ENCODE data around the gene LCNL1.

LCNL1 gene

DNA sequence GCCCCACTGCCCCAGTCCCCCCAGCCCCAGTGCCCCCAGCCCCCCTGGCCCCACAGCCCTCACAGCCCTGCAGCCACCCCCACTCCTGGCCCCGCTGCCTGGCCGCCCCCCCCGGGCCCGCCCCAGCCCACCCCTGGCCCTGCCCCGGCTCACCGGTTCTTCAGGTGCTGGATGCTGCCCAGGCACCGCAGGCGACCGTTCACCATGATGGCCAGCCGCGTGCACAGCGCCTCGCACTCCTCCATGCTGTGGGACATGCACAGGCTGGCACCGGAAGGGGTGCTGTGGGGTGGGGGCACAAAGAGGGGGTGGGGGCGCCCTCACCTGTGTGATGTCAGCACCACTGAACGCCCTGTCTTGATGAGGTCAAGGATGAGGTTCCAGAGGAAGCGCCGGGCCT, 26.4 kb downstream of the LCNL1 start:
- Histone ChIP-seq H3K36me3 (ENCODE audit: control insufficient read depth in 1 of 2, insufficient read depth in 2 of 2, low read depth in 1 of 2, low read length in 2 of 2) (peaks cover 8 to 53% of the 10 kb centered on the region in 2 experiments), H3K79me1 (replicated peaks; ENCODE audit: low read length, poor library complexity, severe bottlenecking) (no peaks in the 10 kb centered on the region), H3K9me3 (ENCODE audit: control insufficient read depth, low read length) (no peaks in the 10 kb centered on the region), H2BK15ac (ENCODE audit: low read depth, poor library complexity, severe bottlenecking) (no peak overlapping the region), H3K18ac (ENCODE audit: low read depth in 1 of 2, low read length in 2 of 2) (no peak overlapping the region), H3K23ac (ENCODE audit: low read length in 2 of 2) (no peak overlapping the region), H2BK5ac (ENCODE audit: low read depth, low read length, poor library complexity, severe bottlenecking) (no peak overlapping the region), H3K27ac (ENCODE audit: low read length, poor library complexity, severe bottlenecking) (no peak overlapping the region), H2AK5ac (ENCODE audit: low read length, severe bottlenecking) (no peak overlapping the region), H3K27me3 (ENCODE audit: control insufficient read depth in 1 of 2, insufficient read depth in 1 of 2, low read length in 2 of 2) (no peaks in the 10 kb centered on the region), H3K4me2 (ENCODE audit: low read length, poor library complexity, severe bottlenecking) (no peak overlapping the region), H4K8ac (ENCODE audit: low read length) (no peak overlapping the region), H3K14ac (ENCODE audit: low read length in 2 of 2) (no peak overlapping the region), H2BK120ac (ENCODE audit: low read depth, low read length) (no peak overlapping the region), H3K4ac (ENCODE audit: low read depth in 1 of 2, low read length in 2 of 2) (no peak overlapping the region), H2BK12ac (ENCODE audit: low read length in 2 of 2) (no peak overlapping the region), H3K4me1 (ENCODE audit: control insufficient read depth, insufficient read depth, low read depth, low read length) (peaks cover 28% of the 10 kb centered on the region), H3K4me3 (ENCODE audit: insufficient read depth in 1 of 2, low read depth in 1 of 2, low read length in 2 of 2) (no peak overlapping the region), H4K91ac (ENCODE audit: low read length) (no peak overlapping the region), H2AFZ (ENCODE audit: low read depth, low read length) (no peak overlapping the region), H3K9ac (ENCODE audit: low read length) (no peak overlapping the region)
- 93% methylated on average over 17 of the region's 18 CpGs for WGBS
- DNase-seq: no peak

- no peak overlapping the region for H3K4me3 ChIP-seq (ENCODE audit: insufficient read depth in 1 of 2, low read depth in 1 of 2, low read length in 2 of 2)
- H3K36me3 ChIP-seq (ENCODE audit: control insufficient read depth in 1 of 2, insufficient read depth in 2 of 2, low read depth in 1 of 2, low read length in 2 of 2): peaks cover 8 to 62% of the 10 kb centered on the region in 2 experiments
- H3K23ac ChIP-seq (ENCODE audit: low read length in 2 of 2): no peak overlapping the region
- H3K27me3 ChIP-seq (ENCODE audit: control insufficient read depth in 1 of 2, insufficient read depth in 1 of 2, low read length in 2 of 2): no peaks in the 10 kb centered on the region
- no peak overlapping the region for H2BK5ac ChIP-seq (ENCODE audit: low read depth, low read length, poor library complexity, severe bottlenecking)
- H2AFZ ChIP-seq (ENCODE audit: low read depth, low read length): no peak overlapping the region
- no peak overlapping the region for H3K4ac ChIP-seq (ENCODE audit: low read depth in 1 of 2, low read length in 2 of 2)
- H3K9me3 ChIP-seq (ENCODE audit: control insufficient read depth, low read length): no peaks in the 10 kb centered on the region
- no peak overlapping the region for H3K27ac ChIP-seq (ENCODE audit: low read length, poor library complexity, severe bottlenecking)
- H3K9ac ChIP-seq (ENCODE audit: low read length): no peak overlapping the region
- no peak overlapping the region for H3K14ac ChIP-seq (ENCODE audit: low read length in 2 of 2)
- H2BK120ac ChIP-seq (ENCODE audit: low read depth, low read length): no peak overlapping the region
- WGBS: 95% methylated on average over 49 of the region's 49 CpGs
- H3K18ac ChIP-seq (ENCODE audit: low read depth in 1 of 2, low read length in 2 of 2): no peak overlapping the region
- H3K79me1 ChIP-seq (replicated peaks; ENCODE audit: low read length, poor library complexity, severe bottlenecking): no peaks in the 10 kb centered on the region
- no peak overlapping the region for H4K91ac ChIP-seq (ENCODE audit: low read length)
- H4K8ac ChIP-seq (ENCODE audit: low read length): no peak overlapping the region
- no peak overlapping the region for H2BK12ac ChIP-seq (ENCODE audit: low read length in 2 of 2)
- no peak overlapping the region for H2AK5ac ChIP-seq (ENCODE audit: low read length, severe bottlenecking)
- no peak overlapping the region for H3K4me2 ChIP-seq (ENCODE audit: low read length, poor library complexity, severe bottlenecking)
- H3K4me1 ChIP-seq (ENCODE audit: control insufficient read depth, insufficient read depth, low read depth, low read length): peaks cover 29% of the 10 kb centered on the region
- DNase-seq: no peak
- no peak overlapping the region for H2BK15ac ChIP-seq (ENCODE audit: low read depth, poor library complexity, severe bottlenecking)
Measured at GRCh38 chr9:137009938-137010732, 27.3 kb downstream of the LCNL1 start.

DNA sequence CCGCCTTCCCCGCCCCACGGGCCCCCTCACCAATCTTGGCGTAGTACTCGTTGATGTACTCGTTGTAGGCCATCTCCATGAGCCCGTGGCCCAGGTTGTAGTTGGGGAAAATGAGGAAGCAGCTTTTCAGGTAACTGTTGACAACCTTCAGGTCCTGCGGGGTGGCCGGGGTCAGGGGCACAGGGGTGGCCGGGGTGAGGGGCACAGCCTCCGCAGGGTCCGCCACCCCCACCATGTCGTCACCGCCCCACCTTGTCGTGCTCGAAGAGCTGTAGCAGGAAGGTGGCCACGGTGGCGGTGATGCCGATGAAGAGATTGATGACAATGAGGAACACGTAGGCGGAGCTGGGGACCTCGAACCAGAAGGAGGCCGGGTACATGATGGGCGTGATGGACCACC, 28.4 kb downstream of the LCNL1 start:
- Histone ChIP-seq H2BK120ac (ENCODE audit: low read depth, low read length) (no peak overlapping the region), H4K91ac (ENCODE audit: low read length) (no peak overlapping the region), H3K36me3 (ENCODE audit: control insufficient read depth in 1 of 2, insufficient read depth in 2 of 2, low read depth in 1 of 2, low read length in 2 of 2) (peaks cover 11 to 72% of the 10 kb centered on the region in 2 experiments), H2AK5ac (ENCODE audit: low read length, severe bottlenecking) (no peak overlapping the region), H3K4me3 (ENCODE audit: insufficient read depth in 1 of 2, low read depth in 1 of 2, low read length in 2 of 2) (no peak overlapping the region), H2AFZ (ENCODE audit: low read depth, low read length) (no peak overlapping the region), H3K14ac (ENCODE audit: low read length in 2 of 2) (no peak overlapping the region), H2BK12ac (ENCODE audit: low read length in 2 of 2) (no peak overlapping the region), H3K4me1 (ENCODE audit: control insufficient read depth, insufficient read depth, low read depth, low read length) (peaks cover 29% of the 10 kb centered on the region), H3K27ac (ENCODE audit: low read length, poor library complexity, severe bottlenecking) (no peak overlapping the region), H3K9me3 (ENCODE audit: control insufficient read depth, low read length) (no peaks in the 10 kb centered on the region), H3K4ac (ENCODE audit: low read depth in 1 of 2, low read length in 2 of 2) (no peak overlapping the region), H2BK5ac (ENCODE audit: low read depth, low read length, poor library complexity, severe bottlenecking) (no peak overlapping the region), H3K9ac (ENCODE audit: low read length) (no peak overlapping the region), H3K27me3 (ENCODE audit: control insufficient read depth in 1 of 2, insufficient read depth in 1 of 2, low read length in 2 of 2) (no peaks in the 10 kb centered on the region), H3K79me1 (replicated peaks; ENCODE audit: low read length, poor library complexity, severe bottlenecking) (no peaks in the 10 kb centered on the region), H4K8ac (ENCODE audit: low read length) (no peak overlapping the region), H2BK15ac (ENCODE audit: low read depth, poor library complexity, severe bottlenecking) (no peak overlapping the region), H3K23ac (ENCODE audit: low read length in 2 of 2) (no peak overlapping the region), H3K18ac (ENCODE audit: low read depth in 1 of 2, low read length in 2 of 2) (no peak overlapping the region), H3K4me2 (ENCODE audit: low read length, poor library complexity, severe bottlenecking) (no peak overlapping the region)
- 97% methylated on average over 24 of the region's 24 CpGs for WGBS
- no peak for DNase-seq

GRCh38 chr9:137011907-137012675, 29.3 kb downstream of the LCNL1 start:
- Histone ChIP-seq H3K4me1 (ENCODE audit: control insufficient read depth, insufficient read depth, low read depth, low read length) (peaks cover 25% of the 10 kb centered on the region), H3K4me2 (ENCODE audit: low read length, poor library complexity, severe bottlenecking) (no peak overlapping the region), H3K23ac (ENCODE audit: low read length in 2 of 2) (no peak overlapping the region), H3K9ac (ENCODE audit: low read length) (no peak overlapping the region), H3K36me3 (ENCODE audit: control insufficient read depth in 1 of 2, insufficient read depth in 2 of 2, low read depth in 1 of 2, low read length in 2 of 2) (peaks cover 17 to 82% of the 10 kb centered on the region in 2 experiments), H3K27me3 (ENCODE audit: control insufficient read depth in 1 of 2, insufficient read depth in 1 of 2, low read length in 2 of 2) (no peaks in the 10 kb centered on the region), H3K4me3 (ENCODE audit: insufficient read depth in 1 of 2, low read depth in 1 of 2, low read length in 2 of 2) (no peak overlapping the region), H2BK15ac (ENCODE audit: low read depth, poor library complexity, severe bottlenecking) (no peak overlapping the region), H3K4ac (ENCODE audit: low read depth in 1 of 2, low read length in 2 of 2) (no peak overlapping the region), H3K14ac (ENCODE audit: low read length in 2 of 2) (no peak overlapping the region), H3K18ac (ENCODE audit: low read depth in 1 of 2, low read length in 2 of 2) (no peak overlapping the region), H2BK12ac (ENCODE audit: low read length in 2 of 2) (no peak overlapping the region), H3K9me3 (ENCODE audit: control insufficient read depth, low read length) (no peaks in the 10 kb centered on the region), H3K79me1 (replicated peaks; ENCODE audit: low read length, poor library complexity, severe bottlenecking) (no peaks in the 10 kb centered on the region), H4K8ac (ENCODE audit: low read length) (no peak overlapping the region), H4K91ac (ENCODE audit: low read length) (peak overlapping the region; percentile 53), H3K27ac (ENCODE audit: low read length, poor library complexity, severe bottlenecking) (no peak overlapping the region), H2BK5ac (ENCODE audit: low read depth, low read length, poor library complexity, severe bottlenecking) (no peak overlapping the region), H2BK120ac (ENCODE audit: low read depth, low read length) (no peak overlapping the region), H2AFZ (ENCODE audit: low read depth, low read length) (no peak overlapping the region), H2AK5ac (ENCODE audit: low read length, severe bottlenecking) (no peak overlapping the region)
- DNase-seq: no peak
- 94% methylated on average over 32 of the region's 39 CpGs for WGBS
